Hepatocyte (in vitro differentiated cells): ENCODE results near the gene KCNK17. TPM values are rescaled to one million over a fixed set of nuclear protein-coding genes. Genes with fewer than 3 reads are reported as not detected.

Source experiments
- DNase-seq: peaks from one replicate; pipeline ENCODE4 v3.0.0-alpha.2; 2016; ENCODE audit warnings: low spot score
- H2AFZ ChIP-seq: fragments of 200-600 bp; sonication (generic); 2 replicates; pipeline ENCODE4 v1.6.0; 2016; ENCODE audit warnings: antibody characterized with exemption, mild to moderate bottlenecking
- H3K27ac ChIP-seq: fragments of 200-600 bp; sonication (generic); 2 replicates; pipeline ENCODE4 v1.5.1; 2016; ENCODE audit warnings: mild to moderate bottlenecking
- H3K27me3 ChIP-seq: fragments of 200-600 bp; sonication (generic); 2 replicates; pipeline ENCODE4 v1.6.1; 2016
- H3K36me3 ChIP-seq: fragments of 200-600 bp; sonication (generic); replicated peaks from 2 replicates; pipeline ENCODE4 v1.5.1; 2016; ENCODE audit warnings: low read depth; ENCODE audit not compliant: insufficient read depth
- H3K4me1 ChIP-seq: fragments of 200-600 bp; sonication (generic); 2 replicates; pipeline ENCODE4 v1.5.1; 2016; ENCODE audit warnings: mild to moderate bottlenecking, moderate library complexity; ENCODE audit not compliant: insufficient read depth
- H3K4me2 ChIP-seq: fragments of 200-600 bp; sonication (generic); 2 replicates; pipeline ENCODE4 v1.6.0; 2016
- H3K4me3 ChIP-seq: fragments of 200-600 bp; sonication (generic); 2 replicates; pipeline ENCODE4 v1.5.1; 2016; ENCODE audit warnings: mild to moderate bottlenecking
- H3K79me2 ChIP-seq: fragments of 200-600 bp; sonication (generic); 2 replicates; pipeline ENCODE4 v1.6.0; 2017; ENCODE audit warnings: mild to moderate bottlenecking
- H3K9me2 ChIP-seq: fragments of 200-600 bp; sonication (generic); replicated peaks from 2 replicates; pipeline ENCODE4 v1.6.0; 2017; ENCODE audit warnings: mild to moderate bottlenecking; ENCODE audit not compliant: insufficient read depth
- H3K9me3 ChIP-seq: fragments of 200-600 bp; sonication (generic); 2 replicates; pipeline ENCODE4 v1.5.1; 2016; ENCODE audit warnings: low read depth, mild to moderate bottlenecking
- H4K20me1 ChIP-seq: fragments of 200-600 bp; sonication (generic); 2 replicates; pipeline ENCODE4 v1.6.0; 2016; ENCODE audit warnings: mild to moderate bottlenecking; ENCODE audit not compliant: insufficient read depth, poor library complexity, severe bottlenecking
- EZH2 ChIP-seq: fragments of 200-600 bp; sonication (generic); IDR thresholded peaks from 2 replicates; pipeline ENCODE4 v1.6.1; 2016; ENCODE audit warnings: antibody characterized with exemption, mild to moderate bottlenecking, borderline replicate concordance
- EZH2phosphoT487 ChIP-seq: fragments of 200-600 bp; sonication (generic); IDR thresholded peaks from one replicate; pipeline ENCODE4 v1.6.1; 2018; ENCODE audit warnings: antibody characterized with exemption, mild to moderate bottlenecking, low read depth, moderate library complexity; ENCODE audit not compliant: unreplicated experiment, severe bottlenecking
- WGBS: methylation state at CpG from one replicate; pipeline ENCODE4 v1.1.6; 2016; ENCODE audit warnings: low lambda C conversion rate; ENCODE audit errors: missing lambda C conversion rate; 5-methylcytosine and 5-hydroxymethylcytosine counted together
- polyA plus RNA-seq: library from polyadenylated mRNA; unstranded; fragments of >200 nt; fragmentation: Nextera tagmentation; extraction: Ambion mirVana; gene quantifications from 2 replicates; pipeline ENCODE4 v1.2.1, GENCODE V29; 2016
- total RNA-seq: library from RNA; depleted of rRNA; stranded (reverse); fragments of >200 nt; gene quantifications from 2 replicates; pipeline ENCODE4 v1.2.3, GENCODE V29; 2014
- TF ChIP-seq, protein P1 (sequence below): fragments of 200-600 bp; sonication (generic); IDR thresholded peaks from 2 replicates; pipeline ENCODE4 v1.5.1; 2016; ENCODE audit warnings: antibody characterized with exemption, mild to moderate bottlenecking; ENCODE audit not compliant: poor library complexity

Gene KCNK17
- total and polyA plus RNA-seq, 2 experiments from 2014 or later, result not detected

- DNase-seq, result no peak
- Histone ChIP-seq H3K27me3 (peaks cover 26% of the 10 kb centered on the region), H3K4me1 (no peaks in the 10 kb centered on the region), H3K79me2 (no peaks in the 10 kb centered on the region), H3K9me2 (no peaks in the 10 kb centered on the region), H3K4me2 (no peak overlapping the region), H3K9me3 (no peaks in the 10 kb centered on the region), H3K36me3 (no peaks in the 10 kb centered on the region), H3K27ac (no peak overlapping the region), H3K4me3 (no peak overlapping the region), H4K20me1 (no peaks in the 10 kb centered on the region), H2AFZ (no peak overlapping the region)
- WGBS, result 74% methylated on average over 3 of the region's 3 CpGs
- no peak for TF ChIP-seq EZH2phosphoT487
- TF ChIP-seq, protein P1, sequence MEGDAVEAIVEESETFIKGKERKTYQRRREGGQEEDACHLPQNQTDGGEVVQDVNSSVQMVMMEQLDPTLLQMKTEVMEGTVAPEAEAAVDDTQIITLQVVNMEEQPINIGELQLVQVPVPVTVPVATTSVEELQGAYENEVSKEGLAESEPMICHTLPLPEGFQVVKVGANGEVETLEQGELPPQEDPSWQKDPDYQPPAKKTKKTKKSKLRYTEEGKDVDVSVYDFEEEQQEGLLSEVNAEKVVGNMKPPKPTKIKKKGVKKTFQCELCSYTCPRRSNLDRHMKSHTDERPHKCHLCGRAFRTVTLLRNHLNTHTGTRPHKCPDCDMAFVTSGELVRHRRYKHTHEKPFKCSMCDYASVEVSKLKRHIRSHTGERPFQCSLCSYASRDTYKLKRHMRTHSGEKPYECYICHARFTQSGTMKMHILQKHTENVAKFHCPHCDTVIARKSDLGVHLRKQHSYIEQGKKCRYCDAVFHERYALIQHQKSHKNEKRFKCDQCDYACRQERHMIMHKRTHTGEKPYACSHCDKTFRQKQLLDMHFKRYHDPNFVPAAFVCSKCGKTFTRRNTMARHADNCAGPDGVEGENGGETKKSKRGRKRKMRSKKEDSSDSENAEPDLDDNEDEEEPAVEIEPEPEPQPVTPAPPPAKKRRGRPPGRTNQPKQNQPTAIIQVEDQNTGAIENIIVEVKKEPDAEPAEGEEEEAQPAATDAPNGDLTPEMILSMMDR, result no peak
- no peak for TF ChIP-seq EZH2
Measured at GRCh38 chr6:39274903-39275302, 39.3 kb downstream of the KCNK17 start.

- WGBS, result 76% methylated on average over 4 of the region's 4 CpGs
- Histone ChIP-seq H3K4me1 (no peaks in the 10 kb centered on the region), H3K4me2 (no peak overlapping the region), H3K9me3 (no peaks in the 10 kb centered on the region), H3K27me3 (peaks cover 22% of the 10 kb centered on the region), H2AFZ (no peak overlapping the region), H4K20me1 (no peaks in the 10 kb centered on the region), H3K9me2 (no peaks in the 10 kb centered on the region), H3K27ac (no peak overlapping the region), H3K79me2 (no peaks in the 10 kb centered on the region), H3K36me3 (no peaks in the 10 kb centered on the region), H3K4me3 (no peak overlapping the region)
- no peak for DNase-seq
- TF ChIP-seq, protein P1, result no peak
- TF ChIP-seq EZH2phosphoT487 (no peak), EZH2 (no peak)
Measured at GRCh38 chr6:39274471-39274870, 39.7 kb downstream of the KCNK17 start.

DNA sequence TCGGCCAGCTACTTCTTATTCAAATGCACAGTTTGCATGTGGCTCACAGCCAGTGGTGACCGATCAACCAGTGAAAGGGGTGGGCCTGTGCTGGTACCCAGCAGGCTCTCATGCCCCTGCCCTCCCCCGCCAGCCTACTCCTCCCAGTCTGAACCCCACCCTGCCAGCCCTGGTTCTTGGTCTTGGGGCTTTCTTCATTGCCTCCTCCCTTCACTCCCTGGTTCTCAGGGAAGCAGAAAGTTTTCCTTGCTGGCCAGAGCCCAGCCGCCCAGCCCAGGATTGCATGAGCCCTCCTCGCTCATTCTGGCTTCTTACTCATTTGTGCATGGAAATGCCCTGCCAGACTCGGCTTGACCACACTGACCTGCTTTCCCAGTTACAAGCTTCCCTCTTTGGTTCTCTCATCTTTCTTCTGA lies 40.8 kb downstream of the KCNK17 start:
- no peak for DNase-seq

More for the DNA sequence above, 40.8 kb downstream of the KCNK17 start:
- Histone ChIP-seq H3K4me2 (no peak overlapping the region), H3K36me3 (no peaks in the 10 kb centered on the region), H3K9me3 (no peaks in the 10 kb centered on the region), H3K27ac (no peak overlapping the region), H3K4me1 (no peaks in the 10 kb centered on the region), H3K27me3 (peaks cover 21% of the 10 kb centered on the region), H2AFZ (no peak overlapping the region), H3K9me2 (no peaks in the 10 kb centered on the region), H3K79me2 (no peaks in the 10 kb centered on the region), H4K20me1 (no peaks in the 10 kb centered on the region), H3K4me3 (no peak overlapping the region)
- TF ChIP-seq, protein P1, result no peak
- no peak for TF ChIP-seq EZH2
- no peak for TF ChIP-seq EZH2phosphoT487
- WGBS, result 72% methylated on average over 6 of the region's 6 CpGs
